HG03520 (cell line): Measurements from ENCODE around the gene FGF8.

Experiments used
- ATAC-seq: cut with Tn5 transposase; IDR thresholded peaks from one replicate; pipeline ENCODE4 v1.9.1; 2021; ENCODE audit warnings: mild to moderate bottlenecking, moderate library complexity; ENCODE audit not compliant: unreplicated experiment

The FGF8 gene

GRCh38 chr10:101744267-101744666 is 31.6 kb downstream of the FGF8 start:
- ATAC-seq: no peak

- no peak for ATAC-seq
Measured at GRCh38 chr10:101741938-101742337, 34.0 kb downstream of the FGF8 start.

- ATAC-seq: no peak
Measured at GRCh38 chr10:101736666-101737065, 39.2 kb downstream of the FGF8 start.

GRCh38 chr10:101732096-101732495 is 43.8 kb downstream of the FGF8 start:
- no peak for ATAC-seq

GRCh38 chr10:101726115-101726387 is 49.9 kb downstream of the FGF8 start:
- no peak for ATAC-seq

GRCh38 chr10:101725296-101726114 is 50.4 kb downstream of the FGF8 start:
- no peak for ATAC-seq

- no peak for ATAC-seq
Measured at GRCh38 chr10:101724446-101724845, 51.5 kb downstream of the FGF8 start.

GRCh38 chr10:101723176-101723575 is 52.7 kb downstream of the FGF8 start:
- ATAC-seq: no peak

- no peak for ATAC-seq
Measured at GRCh38 chr10:101721806-101722205, 54.1 kb downstream of the FGF8 start.

GRCh38 chr10:101720606-101721230 is 55.2 kb downstream of the FGF8 start:
- no peak for ATAC-seq
